GM18517 (cell line): Measurements from ENCODE around the gene MYH11.
"Not testable (repeated sequence)": the region's sequence is repeated elsewhere in the genome, so short reads cannot be mapped to it uniquely, and the experiment has no call there.

ENCODE experiments used
- ATAC-seq: cut with Tn5 transposase; IDR thresholded peaks from one replicate; pipeline ENCODE4 v1.9.1; 2021; ENCODE audit warnings: mild to moderate bottlenecking, moderate library complexity; ENCODE audit not compliant: unreplicated experiment

MYH11 gene

DNA sequence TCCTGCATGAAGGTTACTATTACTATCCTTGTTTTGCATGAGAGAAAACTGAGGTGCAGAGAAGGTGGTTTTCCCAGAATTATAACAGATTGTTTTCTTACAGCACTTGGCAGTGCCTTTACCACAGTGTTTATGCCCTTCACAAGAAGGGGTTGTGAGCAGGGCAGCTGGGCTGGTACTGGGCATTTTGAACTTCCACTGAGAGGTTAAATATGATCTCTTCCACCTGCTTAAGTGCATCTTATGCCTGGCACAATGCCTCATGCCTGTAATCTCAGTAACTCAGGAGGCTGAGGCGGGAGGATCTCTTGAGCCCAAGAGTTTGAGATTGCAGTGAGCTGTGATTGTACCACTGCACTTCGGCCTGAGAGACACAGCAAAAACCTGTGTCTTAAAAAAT lies 170.5 kb downstream of the MYH11 start:
- no peak for ATAC-seq

DNA sequence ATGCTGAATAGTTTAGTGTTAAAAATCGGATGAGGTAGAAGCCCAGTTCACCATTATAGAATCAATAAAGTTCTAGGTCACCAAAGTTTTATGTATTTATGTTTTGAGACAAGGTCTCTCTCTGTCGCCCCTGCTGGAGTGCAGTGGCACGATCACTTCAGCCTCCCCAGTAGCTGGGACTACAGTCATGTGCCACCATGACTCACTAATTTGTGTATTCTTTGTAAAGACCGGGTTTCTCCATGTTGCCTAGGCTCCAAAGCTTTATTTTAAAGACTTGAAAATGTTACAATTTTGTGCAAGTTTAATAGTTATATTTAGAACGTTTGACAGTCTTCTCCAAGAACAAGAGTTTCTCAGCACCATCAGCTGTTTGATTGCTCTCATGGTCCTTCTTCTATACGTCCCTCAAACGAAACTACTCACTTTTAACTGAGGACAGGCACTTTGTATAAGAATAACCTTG lies 174.7 kb downstream of the MYH11 start:
- no peak for ATAC-seq

DNA sequence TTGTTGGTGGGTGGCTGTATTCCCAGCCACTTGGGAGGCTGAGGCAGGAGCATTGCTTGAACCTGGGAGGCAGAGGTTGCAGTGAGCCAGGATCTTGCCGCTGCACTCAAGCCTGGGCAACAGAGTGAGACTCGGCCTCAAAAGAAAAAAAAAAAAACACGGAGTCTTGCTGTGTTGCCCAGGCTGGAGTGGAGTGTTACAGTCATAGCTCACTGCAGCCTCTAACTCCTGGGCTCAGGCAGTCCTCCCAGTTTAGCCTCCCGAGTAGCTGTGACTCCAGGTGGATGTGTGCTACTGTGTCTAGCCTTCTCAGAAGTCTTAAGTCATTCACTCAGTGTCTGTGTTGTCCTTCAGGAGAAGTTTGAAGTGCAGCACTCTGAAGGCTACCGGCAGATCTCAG lies 179.4 kb downstream of the MYH11 start:
- ATAC-seq: no peak

DNA sequence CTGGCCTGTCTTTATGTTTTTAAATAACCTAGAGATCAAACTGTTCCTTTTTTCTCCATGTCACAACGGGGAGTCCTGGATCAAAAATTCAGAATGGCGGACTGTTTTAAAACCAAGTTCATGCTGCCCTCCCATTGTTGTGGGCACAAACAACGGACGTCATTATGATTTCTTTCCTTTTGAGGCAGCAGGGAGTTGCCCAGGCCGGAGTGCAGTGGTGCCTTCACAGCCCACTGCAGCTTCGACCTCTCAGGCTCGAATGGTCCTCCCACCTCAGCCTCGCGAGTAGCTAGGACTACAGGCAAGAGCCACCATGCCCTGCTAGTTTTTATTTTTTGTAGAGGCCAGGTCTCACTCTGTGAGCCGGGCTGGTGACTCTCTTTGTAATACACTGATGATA lies 180.3 kb downstream of the MYH11 start:
- no peak for ATAC-seq

- no peak for ATAC-seq
Measured at GRCh38 chr16:15674571-15674970, 182.3 kb downstream of the MYH11 start.

DNA sequence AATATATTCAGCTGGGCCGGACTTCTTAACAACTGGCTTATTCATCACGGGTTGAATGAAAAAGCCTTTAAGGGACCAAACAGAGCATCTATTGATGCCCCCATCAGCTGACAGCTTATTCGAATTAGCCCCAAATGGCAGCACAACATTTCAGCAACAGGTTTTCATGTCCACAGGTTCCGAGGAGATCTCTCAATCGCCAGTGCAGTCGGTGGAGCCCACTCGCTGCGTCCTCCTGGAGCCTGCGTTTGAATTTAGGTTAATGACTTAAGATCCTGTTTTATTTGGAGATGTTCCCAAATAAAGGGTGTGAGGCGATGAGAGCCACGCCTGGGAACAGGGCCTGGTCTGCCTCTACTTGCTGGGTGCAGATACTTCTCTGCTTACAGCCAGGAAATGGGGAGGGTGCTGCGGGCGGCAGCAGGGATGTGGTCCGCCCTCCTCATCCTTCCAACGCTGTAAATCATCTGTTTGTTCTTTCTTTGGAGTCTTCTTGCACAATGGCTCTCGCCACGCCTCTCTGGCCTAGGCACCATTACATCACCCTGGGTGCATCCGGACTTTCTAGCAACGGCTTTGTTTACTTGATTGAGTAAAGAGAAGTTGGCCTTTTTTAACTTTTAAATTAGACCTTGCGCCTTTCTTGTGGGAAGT lies 184.2 kb downstream of the MYH11 start:
- no peak for ATAC-seq

DNA sequence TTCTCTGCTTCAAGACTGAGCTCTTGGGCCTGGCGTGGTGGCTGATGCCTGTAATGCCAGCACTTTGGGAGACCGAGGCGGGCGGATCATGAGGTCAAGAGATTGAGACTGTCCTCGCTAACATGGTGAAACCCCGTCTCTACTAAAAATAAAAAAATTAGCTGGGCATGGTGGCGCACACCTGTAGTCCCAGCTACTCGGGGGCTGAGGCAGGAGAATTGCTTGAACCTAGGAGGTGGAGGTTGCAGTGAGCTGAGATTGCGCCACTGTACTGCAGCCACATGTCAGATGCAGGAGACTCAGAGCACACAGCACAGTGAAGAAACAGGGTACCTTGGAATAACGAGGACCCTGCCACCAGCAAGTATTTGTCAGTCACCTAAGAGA lies 184.7 kb downstream of the MYH11 start:
- not testable (repeated sequence) for ATAC-seq

- ATAC-seq: no peak
Measured at GRCh38 chr16:15671530-15672117, 185.2 kb downstream of the MYH11 start.

DNA sequence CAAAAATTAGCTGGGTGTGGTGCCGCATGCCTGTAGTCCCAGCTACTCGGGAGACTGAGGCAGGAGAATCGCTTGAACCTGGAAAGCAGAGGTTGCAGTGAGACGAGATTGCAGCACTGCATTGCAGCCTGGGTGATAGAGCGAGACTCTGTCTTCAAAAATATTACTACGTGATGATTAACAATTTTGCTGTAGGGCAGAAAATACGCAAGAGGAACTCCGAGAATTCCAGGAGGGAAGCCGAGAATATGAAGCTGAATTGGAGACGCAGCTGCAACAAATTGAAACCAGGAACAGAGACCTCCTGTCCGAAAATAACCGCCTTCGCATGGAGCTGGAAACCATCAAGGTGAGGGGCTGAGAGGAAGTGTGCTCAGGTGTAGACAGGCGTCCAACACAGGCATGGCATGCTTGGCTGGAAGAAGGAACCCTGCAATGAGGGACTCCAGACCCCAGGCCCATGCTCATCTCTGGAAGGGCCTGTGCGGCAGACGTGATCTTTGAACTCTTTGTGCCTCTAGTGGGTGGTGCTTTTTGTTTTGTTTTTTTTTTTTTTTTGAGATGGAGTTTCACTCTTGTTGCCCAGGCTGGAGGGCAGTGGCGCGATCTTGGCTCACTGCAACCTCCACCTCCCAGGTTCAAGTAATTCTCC lies 189.6 kb downstream of the MYH11 start:
- ATAC-seq: no peak

DNA sequence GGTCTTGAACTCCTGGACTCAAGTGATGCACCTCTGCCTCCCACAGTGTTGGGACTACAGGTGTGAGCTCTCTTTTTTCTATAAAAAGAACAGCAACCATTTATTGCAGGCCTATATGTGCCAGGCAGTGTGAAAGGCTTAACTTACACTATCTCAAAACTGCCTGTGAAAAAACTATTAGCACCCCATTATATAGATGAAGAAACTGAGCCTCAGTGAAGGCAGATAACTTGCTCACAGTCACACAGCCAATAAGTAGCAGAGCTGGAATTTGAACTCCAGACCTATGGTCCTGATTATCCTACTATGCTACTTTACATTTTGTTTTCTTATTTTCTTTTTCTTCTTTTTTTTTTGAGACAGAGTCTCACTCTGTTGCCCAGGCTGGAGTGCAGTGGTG lies 191.7 kb downstream of the MYH11 start:
- ATAC-seq: no peak

GRCh38 chr16:15660203-15660601 lies 196.6 kb downstream of the MYH11 start:
- no peak for ATAC-seq

- ATAC-seq: no peak
Measured at GRCh38 chr16:15658556-15658955, 198.3 kb downstream of the MYH11 start.

GRCh38 chr16:15658149-15658548 lies 198.7 kb downstream of the MYH11 start:
- ATAC-seq: no peak

- not testable (repeated sequence) for ATAC-seq
Measured at GRCh38 chr16:15655561-15655960, 201.3 kb downstream of the MYH11 start.

- ATAC-seq: no peak
Measured at GRCh38 chr16:15654591-15654990, 202.2 kb downstream of the MYH11 start.

GRCh38 chr16:15653227-15653626 lies 203.6 kb downstream of the MYH11 start:
- no peak for ATAC-seq
